ENCODE data around the gene MRC1. TPM values are rescaled to one million over a fixed set of nuclear protein-coding genes. Genes with fewer than 3 reads are reported as not detected.

Gene MRC1
- total RNA-seq, 2 experiments from 2014 or later: 0.08 TPM

DNA sequence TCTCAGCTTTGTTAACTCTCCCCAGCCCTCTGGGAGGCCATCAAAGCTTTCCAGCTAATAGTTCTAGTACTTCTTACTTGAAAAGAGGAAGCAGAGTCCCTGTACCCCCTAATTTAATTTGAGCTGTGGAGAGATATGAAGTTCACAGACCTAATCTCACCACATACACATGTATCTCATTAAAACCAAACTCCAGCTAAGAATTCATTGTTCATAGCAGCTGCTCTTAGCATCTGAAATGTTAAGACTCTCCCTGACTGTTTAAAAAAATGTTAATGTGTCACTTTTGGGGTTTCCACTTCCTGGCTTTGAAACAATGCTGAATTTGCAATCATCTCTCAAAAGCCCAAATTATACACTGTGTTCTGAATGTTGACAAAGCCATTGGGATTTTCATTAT lies 16.2 kb upstream of the MRC1 start:
- H3K27me3 ChIP-seq (ENCODE audit: control insufficient read depth in 1 of 2, insufficient read depth in 2 of 2, low read length in 2 of 2): no peaks in the 10 kb centered on the region
- POLR2A ChIA-PET: interaction anchor here (0.7 kb wide), 1 partner anchor 384 kb away, joined by 5 read pairs; no protein-coding TSS in a partner anchor
- H3K27me3 Mint-ChIP-seq: peaks cover 4% of the 10 kb centered on the region
- no peak for DNase-seq
- no peaks in the 10 kb centered on the region for H3K36me3 Mint-ChIP-seq (ENCODE audit: low read depth)
- no peak overlapping the region for H3K27ac Mint-ChIP-seq
- TF ChIP-seq, protein P1, sequence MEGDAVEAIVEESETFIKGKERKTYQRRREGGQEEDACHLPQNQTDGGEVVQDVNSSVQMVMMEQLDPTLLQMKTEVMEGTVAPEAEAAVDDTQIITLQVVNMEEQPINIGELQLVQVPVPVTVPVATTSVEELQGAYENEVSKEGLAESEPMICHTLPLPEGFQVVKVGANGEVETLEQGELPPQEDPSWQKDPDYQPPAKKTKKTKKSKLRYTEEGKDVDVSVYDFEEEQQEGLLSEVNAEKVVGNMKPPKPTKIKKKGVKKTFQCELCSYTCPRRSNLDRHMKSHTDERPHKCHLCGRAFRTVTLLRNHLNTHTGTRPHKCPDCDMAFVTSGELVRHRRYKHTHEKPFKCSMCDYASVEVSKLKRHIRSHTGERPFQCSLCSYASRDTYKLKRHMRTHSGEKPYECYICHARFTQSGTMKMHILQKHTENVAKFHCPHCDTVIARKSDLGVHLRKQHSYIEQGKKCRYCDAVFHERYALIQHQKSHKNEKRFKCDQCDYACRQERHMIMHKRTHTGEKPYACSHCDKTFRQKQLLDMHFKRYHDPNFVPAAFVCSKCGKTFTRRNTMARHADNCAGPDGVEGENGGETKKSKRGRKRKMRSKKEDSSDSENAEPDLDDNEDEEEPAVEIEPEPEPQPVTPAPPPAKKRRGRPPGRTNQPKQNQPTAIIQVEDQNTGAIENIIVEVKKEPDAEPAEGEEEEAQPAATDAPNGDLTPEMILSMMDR (IDR thresholded peaks at IDR 0.05): no peak
- H3K4me1 Mint-ChIP-seq (ENCODE audit: low read depth): no peaks in the 10 kb centered on the region
- intact Hi-C loops (cut with DNase I, micrococcal nuclease): no loop called here
- no peaks in the 10 kb centered on the region for H3K9me3 ChIP-seq (ENCODE audit: control insufficient read depth in 1 of 2, insufficient read depth in 1 of 2, low read length in 2 of 2)
- no peak for ATAC-seq (ENCODE audit: poor library complexity)
- H3K9me3 Mint-ChIP-seq: no peaks in the 10 kb centered on the region
- no peaks in the 10 kb centered on the region for H3K36me3 ChIP-seq (ENCODE audit: insufficient read depth, low read length)
- H3K4me3 Mint-ChIP-seq: no peak overlapping the region
- H3K27ac ChIP-seq (ENCODE audit: low read depth in 1 of 2, low read length in 2 of 2): no peak overlapping the region
- CTCF ChIA-PET: no interaction called here
- no peaks in the 10 kb centered on the region for H3K4me1 ChIP-seq (ENCODE audit: insufficient read depth, low read length)
- H3K4me3 ChIP-seq (ENCODE audit: low read length): no peak overlapping the region

- Histone ChIP-seq H3K4me3 (ENCODE audit: low read length) (no peak overlapping the region), H3K27ac (ENCODE audit: low read depth in 1 of 2, low read length in 2 of 2) (no peak overlapping the region), H3K27me3 (ENCODE audit: control insufficient read depth in 1 of 2, insufficient read depth in 2 of 2, low read length in 2 of 2) (no peaks in the 10 kb centered on the region), H3K36me3 (ENCODE audit: insufficient read depth, low read length) (no peaks in the 10 kb centered on the region), H3K4me1 (ENCODE audit: insufficient read depth, low read length) (no peaks in the 10 kb centered on the region), H3K9me3 (ENCODE audit: control insufficient read depth in 1 of 2, insufficient read depth in 1 of 2, low read length in 2 of 2) (no peaks in the 10 kb centered on the region)
- CTCF ChIA-PET: no interaction called here
- H3K4me3 Mint-ChIP-seq: no peak overlapping the region
- H3K27ac Mint-ChIP-seq: no peak overlapping the region
- peaks cover under 1% of the 10 kb centered on the region for H3K27me3 Mint-ChIP-seq
- no peaks in the 10 kb centered on the region for H3K4me1 Mint-ChIP-seq (ENCODE audit: low read depth)
- H3K36me3 Mint-ChIP-seq (ENCODE audit: low read depth): no peaks in the 10 kb centered on the region
- H3K9me3 Mint-ChIP-seq: no peaks in the 10 kb centered on the region
- intact Hi-C loops (cut with DNase I, micrococcal nuclease): no loop called here
- POLR2A ChIA-PET: no interaction called here
- no peak for ATAC-seq (ENCODE audit: poor library complexity)
- DNase-seq: no peak
- TF ChIP-seq, protein P1 (IDR thresholded peaks at IDR 0.05): no peak
These were observed 15.1 kb upstream of the MRC1 start for GRCh38 chr10:17793823-17794644.

GRCh38 chr10:17795083-17795482 lies 14.1 kb upstream of the MRC1 start:
- no peak for ATAC-seq (ENCODE audit: poor library complexity)
- H3K36me3 Mint-ChIP-seq (ENCODE audit: low read depth): no peaks in the 10 kb centered on the region
- ChIA-PET POLR2A (no interaction called here), CTCF (no interaction called here)
- H3K4me3 Mint-ChIP-seq: no peak overlapping the region
- no peaks in the 10 kb centered on the region for H3K9me3 Mint-ChIP-seq
- H3K27me3 ChIP-seq (ENCODE audit: control insufficient read depth in 1 of 2, insufficient read depth in 2 of 2, low read length in 2 of 2): no peaks in the 10 kb centered on the region
- no peak overlapping the region for H3K27ac Mint-ChIP-seq
- H3K4me1 ChIP-seq (ENCODE audit: insufficient read depth, low read length): no peaks in the 10 kb centered on the region
- H3K27ac ChIP-seq (ENCODE audit: low read depth in 1 of 2, low read length in 2 of 2): no peak overlapping the region
- no peaks in the 10 kb centered on the region for H3K36me3 ChIP-seq (ENCODE audit: insufficient read depth, low read length)
- H3K27me3 Mint-ChIP-seq: no peaks in the 10 kb centered on the region
- TF ChIP-seq, protein P1 (IDR thresholded peaks at IDR 0.05): no peak
- intact Hi-C loops (cut with DNase I, micrococcal nuclease): no loop called here
- H3K4me1 Mint-ChIP-seq (ENCODE audit: low read depth): no peaks in the 10 kb centered on the region
- H3K4me3 ChIP-seq (ENCODE audit: low read length): no peak overlapping the region
- H3K9me3 ChIP-seq (ENCODE audit: control insufficient read depth in 1 of 2, insufficient read depth in 1 of 2, low read length in 2 of 2): no peaks in the 10 kb centered on the region
- no peak for DNase-seq

Data from CD4-positive, alpha-beta T cell (primary cell).